Measurements from ENCODE around the gene AXL.
A peak's percentile ranks its signal among the peaks of the same experiment; 100 is the strongest.
"Not testable (repeated sequence)": the region's sequence is repeated elsewhere in the genome, so short reads cannot be mapped to it uniquely, and the experiment has no call there.

The AXL gene

GRCh38 chr19:41218615-41219507 lies at the start of gene AXL:
TSS of gene AXL (plus strand) at chr19:41219223. CDS start at chr19:41219393, 170 bp downstream.
- DNase-seq (ENCODE audit: low spot score): peak; percentile 88

GRCh38 chr19:41172297-41173164 lies 46.5 kb upstream of the AXL start:
- no peak for DNase-seq (ENCODE audit: low spot score)

GRCh38 chr19:41174297-41174928 lies 44.6 kb upstream of the AXL start:
- no peak for DNase-seq (ENCODE audit: low spot score)

GRCh38 chr19:41175801-41176777 lies 42.9 kb upstream of the AXL start:
- DNase-seq (ENCODE audit: low spot score): peak; percentile 91

- not testable (repeated sequence) for DNase-seq (ENCODE audit: low spot score)
Observed at GRCh38 chr19:41180173-41180572, 38.9 kb upstream of the AXL start.

- no peak for DNase-seq (ENCODE audit: low spot score)
Observed at GRCh38 chr19:41186971-41187883, 31.8 kb upstream of the AXL start.

- no peak for DNase-seq (ENCODE audit: low spot score)
Observed at GRCh38 chr19:41187884-41188279, 31.1 kb upstream of the AXL start.

GRCh38 chr19:41189425-41190065 lies 29.5 kb upstream of the AXL start:
- no peak for DNase-seq (ENCODE audit: low spot score)

- DNase-seq (ENCODE audit: low spot score): no peak
Observed at GRCh38 chr19:41192574-41193429, 26.2 kb upstream of the AXL start, which contains the start of gene CYP2S1. TSS of gene CYP2S1 (plus strand) at chr19:41193219. CDS start at chr19:41193265, 46 bp downstream.

DNA sequence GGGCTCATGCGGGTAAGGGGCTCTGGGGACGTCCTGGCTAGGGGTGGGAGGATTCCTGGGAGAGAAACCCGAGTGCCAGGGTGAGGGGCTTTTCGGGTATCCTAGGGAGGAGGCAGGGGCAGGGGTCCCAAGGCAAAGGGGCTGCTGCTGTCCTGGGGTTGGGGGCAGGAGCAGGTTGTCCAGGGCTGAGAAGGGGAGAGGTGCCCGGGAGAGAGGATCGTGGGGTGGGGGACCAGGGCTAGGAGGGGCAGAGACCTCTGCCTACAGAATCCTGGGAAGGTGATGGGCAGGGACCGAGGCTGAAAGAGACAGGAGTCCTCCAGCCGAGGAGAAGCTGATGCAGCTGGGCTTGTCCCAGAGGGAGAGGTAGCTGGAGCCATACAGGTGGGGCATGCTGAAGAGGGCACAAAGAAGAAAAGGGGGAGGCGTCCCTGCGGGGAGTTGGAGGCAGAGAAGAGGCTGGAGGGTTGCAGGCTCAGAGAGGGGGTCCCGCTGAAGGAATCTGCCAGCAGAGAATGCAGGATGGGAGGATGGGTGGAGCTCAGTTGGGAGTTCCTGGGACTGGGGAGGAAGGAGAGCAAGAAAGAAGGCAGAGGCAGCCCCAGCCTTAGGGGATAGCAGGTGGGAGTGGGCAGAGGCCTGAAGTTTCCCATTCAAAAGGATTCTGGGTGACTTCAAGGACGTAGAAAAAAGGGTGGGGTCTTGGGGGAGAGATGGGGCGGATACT lies 25.4 kb upstream of the AXL start:
- DNase-seq (ENCODE audit: low spot score): no peak

- DNase-seq (ENCODE audit: low spot score): no peak
Observed at GRCh38 chr19:41194157-41194552, 24.9 kb upstream of the AXL start.

GRCh38 chr19:41195675-41196497 lies 23.1 kb upstream of the AXL start:
- no peak for DNase-seq (ENCODE audit: low spot score)

GRCh38 chr19:41198559-41198958 lies 20.5 kb upstream of the AXL start:
- no peak for DNase-seq (ENCODE audit: low spot score)

GRCh38 chr19:41203371-41203770 lies 15.7 kb upstream of the AXL start:
- DNase-seq (ENCODE audit: low spot score): no peak

- peak; percentile 87 for DNase-seq (ENCODE audit: low spot score)
Observed at GRCh38 chr19:41204338-41204737, 14.7 kb upstream of the AXL start.

- DNase-seq (ENCODE audit: low spot score): no peak
Observed at GRCh38 chr19:41205995-41206394, 13.0 kb upstream of the AXL start.

GRCh38 chr19:41206456-41206855 lies 12.6 kb upstream of the AXL start:
- DNase-seq (ENCODE audit: low spot score): no peak
